Activated T-cell treated with anti-CD3 and anti-CD28 coated beads for 1 hour (primary cell): ENCODE measurements around the gene AMER3.
A peak's percentile ranks its signal among the peaks of the same experiment; 100 is the strongest.
"Not testable (repeated sequence)": the region's sequence is repeated elsewhere in the genome, so short reads cannot be mapped to it uniquely, and the experiment has no call there.

ENCODE experiments used
- DNase-seq: peaks from one replicate; pipeline ENCODE4 v3.0.0-alpha.2; 2020; ENCODE audit warnings: low read depth

Gene AMER3

GRCh38 chr2:130755256-130756052 lies at the start of gene AMER3:
Gene AMER3, plus strand, starts transcription at chr2:130755540. Its CDS starts 6,533 bp downstream, at chr2:130762073.
- DNase-seq = no peak

GRCh38 chr2:130714795-130715194 lies 40.5 kb upstream of the AMER3 start:
- not testable (repeated sequence) for DNase-seq

GRCh38 chr2:130720036-130720435 lies 35.3 kb upstream of the AMER3 start:
- DNase-seq = no peak

- no peak for DNase-seq
Measured at GRCh38 chr2:130720528-130720927, 34.8 kb upstream of the AMER3 start.

- DNase-seq = no peak
Measured at GRCh38 chr2:130724455-130724854, 30.9 kb upstream of the AMER3 start.

GRCh38 chr2:130726614-130727180 lies 28.6 kb upstream of the AMER3 start:
- DNase-seq = no peak

GRCh38 chr2:130727286-130727924 lies 27.9 kb upstream of the AMER3 start:
- peak; percentile 80 for DNase-seq

GRCh38 chr2:130728007-130728454 lies 27.3 kb upstream of the AMER3 start:
- no peak for DNase-seq

- no peak for DNase-seq
Measured at GRCh38 chr2:130728549-130729316, 26.6 kb upstream of the AMER3 start, which contains the start of gene GPR148. Gene GPR148, plus strand, starts transcription at chr2:130729070. Its CDS starts 82 bp downstream, at chr2:130729152.

GRCh38 chr2:130729322-130730299 lies 25.7 kb upstream of the AMER3 start:
- no peak for DNase-seq

- DNase-seq = not testable (repeated sequence)
Measured at GRCh38 chr2:130732257-130732656, 23.1 kb upstream of the AMER3 start.

GRCh38 chr2:130735200-130735599 lies 20.1 kb upstream of the AMER3 start:
- DNase-seq = no peak

GRCh38 chr2:130736487-130736886 lies 18.9 kb upstream of the AMER3 start:
- no peak for DNase-seq

- no peak for DNase-seq
Measured at GRCh38 chr2:130737592-130737991, 17.7 kb upstream of the AMER3 start.

- DNase-seq = no peak
Measured at GRCh38 chr2:130740671-130741070, 14.7 kb upstream of the AMER3 start.

- no peak for DNase-seq
Measured at GRCh38 chr2:130743278-130743677, 12.1 kb upstream of the AMER3 start.

- no peak for DNase-seq
Measured at GRCh38 chr2:130744287-130745117, 10.8 kb upstream of the AMER3 start.

- no peak for DNase-seq
Measured at GRCh38 chr2:130749078-130749477, 6.3 kb upstream of the AMER3 start.

GRCh38 chr2:130749641-130750040 lies 5.7 kb upstream of the AMER3 start:
- DNase-seq = no peak

- no peak for DNase-seq
Measured at GRCh38 chr2:130754811-130755210, 529 bp upstream of the AMER3 start.
